Stimulated activated CD8-positive, alpha-beta memory T cell treated with anti-CD3 and anti-CD28 coated beads, Interleukin-15, amount 100 ng/mL, for 1 hour (primary cell): Measurements from ENCODE around the gene CDH12.
"Not testable (repeated sequence)": the region's sequence is repeated elsewhere in the genome, so short reads cannot be mapped to it uniquely, and the experiment has no call there.

Experiments used
- DNase-seq: peaks from one replicate; pipeline ENCODE4 v3.0.0-alpha.2; 2020; ENCODE audit warnings: low read depth

Gene CDH12

DNA sequence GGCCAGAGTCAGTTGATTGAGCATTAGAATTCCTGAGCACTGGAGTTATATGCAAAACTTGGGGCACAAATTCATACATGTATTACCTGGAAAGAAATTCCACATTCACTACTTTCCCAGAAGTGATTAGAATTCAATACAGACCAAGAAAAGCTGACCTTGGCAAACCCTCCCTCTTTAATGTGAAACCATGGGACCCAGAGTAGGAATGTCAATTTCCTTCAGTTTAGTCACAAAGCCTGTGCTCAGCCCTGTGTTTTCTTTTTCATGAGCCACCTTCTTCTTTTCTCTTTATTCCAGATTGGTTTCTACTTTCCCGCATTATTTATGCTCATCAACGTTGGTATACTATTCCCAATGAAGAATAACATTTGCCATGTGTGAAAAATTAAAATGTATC, 420.2 kb downstream of the CDH12 start:
- no peak for DNase-seq

- DNase-seq: no peak
Measured at GRCh38 chr5:22431840-22432239, 421.3 kb downstream of the CDH12 start.

DNA sequence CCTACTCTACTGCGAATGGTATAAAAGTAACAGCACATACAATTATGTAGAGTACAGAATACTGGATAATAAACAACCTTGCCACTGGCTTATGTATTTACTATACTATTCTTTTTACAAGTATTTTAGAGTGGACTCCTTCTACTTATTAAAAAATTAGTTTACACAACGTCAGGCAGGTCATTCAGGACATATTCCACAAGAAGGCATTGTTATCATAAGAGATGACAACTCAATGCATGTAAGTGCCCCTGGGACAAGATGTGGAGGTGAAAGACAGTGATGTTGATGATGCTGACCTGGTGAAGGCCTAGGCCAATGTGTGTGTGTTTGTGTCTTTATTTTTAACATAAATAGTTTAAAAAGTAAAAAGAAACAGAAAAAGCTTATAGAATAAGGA, 421.7 kb downstream of the CDH12 start:
- DNase-seq: no peak

DNA sequence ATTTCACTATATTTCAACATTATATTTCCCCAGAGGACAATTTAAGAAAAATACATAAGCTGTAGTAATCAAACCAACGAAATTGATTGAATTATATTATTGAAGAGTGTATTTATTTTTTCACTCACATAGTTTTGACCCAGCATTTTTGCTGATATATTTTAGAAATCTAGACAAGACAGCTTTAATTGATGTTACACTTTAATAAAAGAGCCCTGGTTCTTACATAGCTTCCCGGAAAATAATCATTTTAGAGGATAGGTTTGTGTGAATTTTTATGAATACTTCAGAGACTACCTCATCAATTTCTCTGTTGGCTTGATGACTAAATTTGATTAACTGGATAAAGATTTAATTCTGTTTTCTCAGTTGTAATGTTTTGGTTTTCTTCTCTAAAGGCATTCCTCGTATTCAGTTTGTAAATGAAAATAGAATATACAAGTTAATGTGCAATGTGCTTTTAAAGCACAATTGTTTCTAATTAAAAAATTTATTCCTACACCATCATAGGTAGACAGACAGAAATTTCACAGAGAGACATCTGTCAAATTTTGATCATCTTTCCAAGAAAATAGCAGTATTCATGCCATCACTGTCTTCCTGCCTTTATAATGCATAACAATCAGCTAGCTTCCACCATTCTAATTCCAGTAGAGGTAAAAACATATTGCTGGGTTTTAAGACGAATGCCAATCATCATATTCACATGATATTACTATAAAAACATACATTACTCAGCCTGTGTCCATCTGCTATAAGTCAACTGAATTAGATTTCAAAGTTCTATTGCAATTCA, 441.4 kb downstream of the CDH12 start:
- DNase-seq: no peak

DNA sequence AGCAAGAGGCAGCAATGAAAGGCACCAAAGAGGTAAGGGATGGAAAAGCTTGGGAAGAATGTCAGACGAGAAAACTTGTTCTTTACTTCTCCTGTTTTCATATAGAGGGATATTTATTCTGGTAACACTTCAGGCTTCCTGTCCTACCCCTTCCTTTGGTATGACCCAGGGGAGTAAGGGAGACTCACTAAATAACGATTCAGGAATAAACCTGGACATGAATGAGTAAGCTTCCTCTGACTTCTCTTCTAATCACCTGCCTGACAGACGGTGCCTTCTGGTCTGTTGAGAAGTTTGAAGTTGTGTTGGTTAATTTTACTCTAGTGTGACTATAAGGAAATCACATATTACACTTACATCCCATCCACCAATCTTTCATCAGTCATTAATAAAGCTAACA, 461.2 kb downstream of the CDH12 start:
- no peak for DNase-seq

DNA sequence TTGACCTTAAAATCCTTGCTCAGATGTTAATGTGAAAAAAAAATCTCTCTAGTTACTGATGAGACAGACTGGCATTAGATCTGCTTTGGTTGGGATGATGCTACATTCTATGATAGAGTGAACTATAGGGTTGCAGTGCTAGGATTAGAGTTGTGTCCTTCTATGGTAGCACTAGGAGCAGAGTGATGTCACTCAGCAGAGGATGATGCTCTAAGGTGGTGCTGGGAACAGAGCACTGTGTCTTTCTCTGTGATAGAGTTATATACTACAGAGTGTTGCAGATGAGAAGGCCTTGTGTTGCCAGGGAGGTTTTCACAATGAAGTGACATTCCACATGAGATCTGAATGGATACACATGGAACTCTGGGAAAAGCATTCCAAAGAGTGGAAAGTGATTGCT, 462.3 kb downstream of the CDH12 start:
- no peak for DNase-seq

DNA sequence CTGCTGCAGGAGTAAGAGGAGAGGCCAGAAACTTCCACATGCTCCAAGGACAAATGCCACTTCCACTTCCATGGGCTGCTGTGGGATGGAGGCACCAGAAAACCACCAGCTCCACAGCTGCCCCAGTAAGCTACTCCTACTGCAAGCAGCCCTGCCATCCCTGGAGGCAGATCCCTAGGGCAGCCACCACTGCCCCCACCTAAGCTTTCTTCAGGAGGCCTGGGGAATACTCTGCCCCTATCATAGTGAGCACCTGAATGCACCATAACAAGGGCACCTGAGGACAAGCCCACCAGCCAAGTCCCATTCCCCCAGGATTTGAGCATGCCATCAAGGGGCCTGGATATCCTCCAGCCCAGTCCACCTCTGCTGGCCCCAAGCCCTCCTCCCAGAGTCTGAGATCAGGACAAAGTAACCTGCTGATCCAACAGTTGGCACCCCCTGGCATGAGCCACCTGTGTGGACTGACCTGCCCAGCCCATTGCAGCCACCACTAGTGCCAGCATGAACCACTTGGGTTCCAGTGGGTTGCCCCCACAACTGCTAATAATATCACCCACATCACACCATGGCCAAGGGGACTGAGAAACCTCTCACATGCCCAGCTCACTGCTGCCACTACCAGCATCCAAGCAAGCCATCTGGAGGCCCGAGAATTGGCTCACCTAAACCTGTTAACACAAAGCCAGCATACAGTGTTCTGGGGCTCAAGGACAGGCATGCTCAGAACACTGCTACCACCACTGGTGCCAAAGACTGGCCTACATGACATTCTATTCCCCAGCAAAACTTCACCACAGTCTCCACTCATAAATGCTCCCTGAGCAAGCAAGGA, 480.1 kb downstream of the CDH12 start:
- no peak for DNase-seq

DNA sequence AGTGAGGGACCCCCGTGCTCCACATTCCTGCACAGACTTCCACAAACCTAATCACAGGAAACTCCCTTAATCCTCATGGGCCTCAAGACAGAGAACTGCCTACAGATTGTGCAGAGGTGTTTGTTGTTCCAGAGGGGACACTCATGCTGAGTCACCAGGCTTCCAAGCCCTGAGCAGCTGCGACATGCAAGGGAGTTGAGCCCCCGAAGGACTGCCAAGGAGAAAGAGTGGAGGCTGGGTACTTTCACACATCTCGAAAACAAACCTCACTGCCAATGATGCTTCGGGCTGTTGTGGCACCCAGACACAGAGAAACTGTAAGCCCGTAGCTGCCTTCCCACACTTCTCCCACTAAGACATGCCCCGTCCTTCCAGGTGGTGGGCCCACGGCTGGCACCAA, 480.8 kb downstream of the CDH12 start:
- no peak for DNase-seq

DNA sequence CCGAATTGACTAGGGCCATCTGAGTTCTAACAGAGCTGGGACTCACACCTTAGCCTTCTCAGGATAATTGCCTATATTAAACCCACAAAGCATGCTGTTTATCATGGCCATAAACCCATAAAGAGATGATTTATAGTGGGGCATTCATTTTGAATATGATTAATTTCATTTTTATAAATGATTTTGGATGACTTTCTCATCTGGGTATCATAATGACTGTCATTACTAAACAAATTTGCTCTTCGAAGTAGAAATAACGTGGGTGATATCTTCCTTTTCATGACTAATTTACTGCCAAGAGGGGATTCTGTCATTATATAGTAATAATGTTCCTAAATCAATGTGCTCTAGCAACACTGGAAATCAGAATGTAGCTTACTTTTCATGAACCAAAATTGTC, 498.2 kb downstream of the CDH12 start:
- no peak for DNase-seq

DNA sequence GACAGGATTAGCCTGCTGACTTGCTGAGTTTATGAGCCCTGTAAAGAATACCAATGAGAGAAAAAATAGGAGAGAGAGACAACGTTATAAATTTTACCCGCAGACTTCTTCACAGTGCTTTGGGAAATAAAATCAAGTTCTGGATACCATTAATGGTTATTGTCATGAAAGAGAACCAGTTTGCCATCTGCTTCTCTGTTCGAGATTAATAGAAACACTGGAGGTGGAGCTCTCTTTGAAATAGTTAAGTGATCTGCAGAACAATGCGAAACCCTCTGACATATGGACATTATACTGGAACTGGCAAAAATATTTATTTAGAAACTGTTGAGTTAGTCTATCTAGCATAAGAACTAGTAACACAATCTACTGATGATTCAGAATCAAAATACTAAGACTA, 500.7 kb downstream of the CDH12 start:
- DNase-seq: no peak

- no peak for DNase-seq
Measured at GRCh38 chr5:22351178-22351577, 502.0 kb downstream of the CDH12 start.

DNA sequence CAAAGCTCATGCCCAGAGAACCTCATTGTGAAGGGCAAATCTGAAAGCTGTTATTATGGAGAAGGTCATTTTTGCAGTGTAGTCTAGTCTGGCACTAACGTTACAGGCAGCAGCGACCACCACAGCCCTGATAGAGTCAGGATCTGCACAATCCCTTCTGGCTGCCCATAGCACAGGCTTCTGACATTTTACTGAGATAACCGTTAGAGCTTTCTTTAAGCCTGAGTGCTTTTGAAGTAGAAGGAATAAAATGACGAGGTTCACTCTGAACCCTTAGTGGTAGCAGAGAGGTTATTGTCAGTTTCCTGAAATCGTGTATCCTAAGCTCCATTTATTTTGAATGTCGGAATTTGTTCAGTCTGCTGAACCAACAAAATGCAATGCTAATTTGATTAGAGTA, 505.1 kb downstream of the CDH12 start:
- DNase-seq: no peak

- DNase-seq: no peak
Measured at GRCh38 chr5:22344000-22344399, 509.1 kb downstream of the CDH12 start.

GRCh38 chr5:22341406-22341805, 511.7 kb downstream of the CDH12 start:
- no peak for DNase-seq

GRCh38 chr5:22332949-22333348, 520.2 kb downstream of the CDH12 start:
- DNase-seq: not testable (repeated sequence)

- DNase-seq: no peak
Measured at GRCh38 chr5:22329683-22330082, 523.5 kb downstream of the CDH12 start.

- DNase-seq: no peak
Measured at GRCh38 chr5:22319798-22320197, 533.3 kb downstream of the CDH12 start.

DNA sequence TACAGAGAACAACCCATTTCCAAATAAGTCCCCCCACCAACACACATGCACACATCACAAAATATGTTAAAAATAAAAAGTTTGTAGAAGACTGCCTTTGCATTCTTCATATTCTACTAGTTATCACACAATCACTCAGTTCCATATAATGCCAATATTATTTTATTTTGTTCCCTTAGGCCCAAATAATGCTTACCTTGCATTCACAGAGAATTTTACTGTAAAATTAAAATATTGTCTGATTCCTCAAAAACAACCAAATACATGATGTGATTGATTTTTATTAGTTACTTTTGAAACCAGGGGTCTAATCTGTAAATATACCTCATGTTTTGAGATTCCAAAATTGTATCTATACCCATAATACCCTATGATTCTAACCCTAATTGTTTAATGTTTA, 536.9 kb downstream of the CDH12 start:
- DNase-seq: no peak

GRCh38 chr5:22315052-22315451, 538.1 kb downstream of the CDH12 start:
- DNase-seq: not testable (repeated sequence)

DNA sequence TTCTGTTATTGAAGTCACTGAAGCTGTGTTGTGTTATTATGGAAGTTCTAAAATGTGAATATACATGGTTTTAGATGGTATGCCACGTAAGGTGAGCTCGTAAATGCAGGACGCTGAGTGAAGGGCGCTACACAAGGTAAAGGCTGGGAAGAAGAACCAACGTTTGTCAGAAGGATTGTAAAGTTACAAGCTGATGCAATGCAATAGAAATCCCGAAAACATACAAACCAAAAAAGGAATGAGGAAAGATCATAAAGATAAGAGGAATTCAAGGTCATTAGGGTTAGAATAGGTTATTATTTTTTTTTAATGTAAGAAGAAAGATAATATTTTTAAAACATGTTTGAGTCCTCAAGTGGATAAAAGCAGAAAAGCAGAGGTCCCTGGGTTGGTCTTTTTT, 538.6 kb downstream of the CDH12 start:
- no peak for DNase-seq

DNA sequence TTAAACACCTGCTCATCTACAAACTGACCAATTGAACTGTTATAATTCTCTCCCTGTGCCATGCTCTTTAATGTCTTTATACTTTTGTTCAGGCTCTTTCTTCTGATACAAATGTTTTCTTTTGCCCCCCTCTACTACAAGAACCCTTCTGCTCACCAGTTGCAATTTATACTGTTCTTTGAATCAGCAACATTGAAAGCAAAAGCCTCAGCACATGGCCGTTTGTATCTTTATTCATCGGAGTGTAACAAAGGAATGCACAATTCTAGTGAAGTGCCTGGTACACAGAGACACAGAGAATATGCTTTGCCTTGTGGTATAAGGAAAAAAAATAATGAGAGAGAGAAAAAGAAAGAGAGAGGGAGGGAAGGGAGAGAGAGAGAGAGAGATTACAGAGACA, 547.1 kb downstream of the CDH12 start:
- DNase-seq: no peak

DNA sequence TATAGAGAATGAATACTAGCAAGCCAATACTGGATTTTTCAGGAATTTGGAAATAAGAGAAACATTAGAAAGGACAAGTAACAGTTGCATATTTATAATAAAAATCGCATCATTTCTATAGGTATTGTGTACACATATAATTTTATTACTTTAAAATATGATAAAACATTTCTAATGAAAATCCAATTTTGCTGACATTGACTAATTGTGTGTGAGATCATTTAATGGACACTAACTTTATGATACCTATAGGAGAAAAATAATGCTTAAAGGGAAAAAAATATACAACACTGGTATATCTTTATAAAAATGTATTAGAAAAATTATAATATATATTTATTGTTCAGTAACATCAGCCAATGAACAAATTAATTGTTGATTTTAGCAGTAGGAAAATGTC, 557.3 kb downstream of the CDH12 start:
- DNase-seq: no peak

DNA sequence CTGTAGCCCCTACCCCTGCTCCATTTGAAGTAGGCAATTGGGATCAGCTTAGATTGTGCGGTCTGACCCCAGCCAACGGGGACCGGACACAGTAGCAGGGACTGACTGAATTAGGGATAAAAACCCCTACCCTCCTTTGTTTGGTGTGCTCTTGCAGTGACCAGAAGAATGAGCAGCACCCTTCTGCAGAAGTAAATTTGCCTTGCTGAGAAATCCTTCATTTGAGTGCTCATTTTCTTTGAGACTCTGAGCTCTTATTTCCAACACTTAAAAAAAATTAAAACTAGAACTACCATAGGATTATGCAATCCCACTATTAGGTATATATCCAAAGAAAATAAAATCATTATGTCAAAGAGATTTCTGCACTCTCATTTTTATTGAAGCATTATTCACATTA, 560.0 kb downstream of the CDH12 start:
- DNase-seq: no peak

DNA sequence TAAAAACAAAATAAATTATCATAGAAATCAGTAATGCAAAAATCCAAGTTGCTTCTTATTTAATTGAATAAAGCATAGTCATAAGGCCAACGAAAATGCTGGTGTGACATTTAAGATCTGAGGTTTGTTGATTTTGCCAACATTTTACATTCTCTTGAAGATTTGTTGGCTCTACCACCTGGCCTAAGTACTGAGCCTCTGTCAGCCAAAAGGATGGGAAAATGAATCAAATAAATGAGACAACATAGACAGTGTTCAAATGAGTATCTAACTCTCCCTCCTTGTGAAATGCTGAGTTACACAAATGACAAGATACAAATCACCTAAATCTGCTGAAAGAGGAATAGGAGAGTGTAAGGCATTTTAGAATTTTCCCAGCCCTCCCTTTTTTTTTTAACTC, 575.0 kb downstream of the CDH12 start:
- no peak for DNase-seq
